HCT116 (cell line): ENCODE measurements around the gene OTOP2. TPM values are rescaled to one million over a fixed set of nuclear protein-coding genes. Genes with fewer than 3 reads are reported as not detected.

Source experiments
- EGR1 ChIP-seq: IDR thresholded peaks from 2 replicates; pipeline ENCODE4 v1.6.1; 2012; ENCODE audit warnings: low read depth
- ELF1 ChIP-seq: IDR thresholded peaks from 2 replicates; pipeline ENCODE4 v1.6.1; 2012; ENCODE audit warnings: low read depth, borderline replicate concordance
- MAX ChIP-seq: IDR thresholded peaks from 2 replicates; pipeline ENCODE4 v1.6.1; 2012
- POLR2AphosphoS5 ChIP-seq: IDR thresholded peaks from 2 replicates; pipeline ENCODE4 v1.6.1; 2011; ENCODE audit warnings: mild to moderate bottlenecking, low read depth, low read length, moderate library complexity
- REST ChIP-seq: IDR thresholded peaks from 2 replicates; pipeline ENCODE4 v1.6.1; 2012; ENCODE audit warnings: low read depth
- TCF7L2 ChIP-seq: IDR thresholded peaks from 2 replicates; pipeline ENCODE4 v1.7.0; 2011; ENCODE audit warnings: borderline replicate concordance, inconsistent platforms; ENCODE audit not compliant: insufficient read depth, insufficient read length; ENCODE audit errors: extremely low read depth
- ZBTB33 ChIP-seq: IDR thresholded peaks from 2 replicates; pipeline ENCODE4 v1.6.1; 2011; ENCODE audit warnings: mild to moderate bottlenecking, low read length, moderate library complexity; ENCODE audit not compliant: insufficient replicate concordance; ENCODE audit errors: extremely low read depth
- total RNA-seq: library from RNA; stranded (reverse); gene quantifications from one replicate; pipeline ENCODE4 v1.2.1, GENCODE V29; 2021; ENCODE audit not compliant: unreplicated experiment

OTOP2 gene
- total RNA-seq, 1 experiment from 2014 or later, result not detected

GRCh38 chr17:74952431-74953133, 28.5 kb downstream of the OTOP2 start (continued):
- TF ChIP-seq REST (no peak), EGR1 (no peak), ELF1 (no peak), POLR2AphosphoS5 (no peak), TCF7L2 (no peak), ZBTB33 (no peak), MAX (no peak)
- TF ChIP-seq, all 23 proteins: peak for 0
